Muscle of arm (tissue), 12 donors: Measurements from ENCODE around the gene OXNAD1. TPM values are rescaled to one million over a fixed set of nuclear protein-coding genes. Genes with fewer than 3 reads are reported as not detected.
"Not testable (repeated sequence)": the region's sequence is repeated elsewhere in the genome, so short reads cannot be mapped to it uniquely, and the experiment has no call there.

Source experiments
- DNase-seq: peaks from one replicate; pipeline ENCODE4 v3.0.0-alpha.2; 2013
- polyA plus RNA-seq, 12 donors: library from polyadenylated mRNA; unstranded; fragments of 120-200 nt; gene quantifications; one replicate each; pipeline ENCODE4 v1.2.1, GENCODE V29; 2013; ENCODE audit not compliant: insufficient read length in 12 of 12

Gene OXNAD1
- polyA plus RNA-seq, 12 donors: 8.2 to 19.6 (median 10.2) TPM; not detected in 1

DNA sequence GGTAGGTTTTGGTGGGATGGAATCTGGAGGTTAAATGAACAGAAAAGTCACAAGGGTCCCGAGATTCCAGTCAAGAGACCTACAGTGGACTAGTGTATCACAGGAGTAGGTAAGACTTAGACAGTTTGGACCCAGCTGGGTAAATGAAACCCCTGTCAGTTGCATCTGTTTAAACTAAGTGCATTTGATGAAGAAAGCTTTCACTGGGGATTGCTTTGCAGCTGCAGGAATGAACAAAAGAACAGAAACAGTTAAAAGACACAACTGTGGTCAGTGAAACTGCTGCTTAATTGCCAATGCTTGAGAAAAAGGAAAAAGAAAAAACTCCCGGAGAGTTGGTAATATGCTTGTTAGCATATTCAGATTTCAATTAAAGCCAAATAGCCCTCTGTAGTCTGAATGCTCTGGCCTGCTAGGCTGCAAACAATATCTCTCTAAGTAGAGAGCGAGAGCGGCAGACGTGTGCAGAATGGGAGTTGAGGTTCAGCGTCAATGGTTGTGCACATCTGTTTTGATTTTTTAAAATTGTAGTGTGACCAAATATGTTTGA, 37.1 kb downstream of the OXNAD1 start:
- DNase-seq: no peak

DNA sequence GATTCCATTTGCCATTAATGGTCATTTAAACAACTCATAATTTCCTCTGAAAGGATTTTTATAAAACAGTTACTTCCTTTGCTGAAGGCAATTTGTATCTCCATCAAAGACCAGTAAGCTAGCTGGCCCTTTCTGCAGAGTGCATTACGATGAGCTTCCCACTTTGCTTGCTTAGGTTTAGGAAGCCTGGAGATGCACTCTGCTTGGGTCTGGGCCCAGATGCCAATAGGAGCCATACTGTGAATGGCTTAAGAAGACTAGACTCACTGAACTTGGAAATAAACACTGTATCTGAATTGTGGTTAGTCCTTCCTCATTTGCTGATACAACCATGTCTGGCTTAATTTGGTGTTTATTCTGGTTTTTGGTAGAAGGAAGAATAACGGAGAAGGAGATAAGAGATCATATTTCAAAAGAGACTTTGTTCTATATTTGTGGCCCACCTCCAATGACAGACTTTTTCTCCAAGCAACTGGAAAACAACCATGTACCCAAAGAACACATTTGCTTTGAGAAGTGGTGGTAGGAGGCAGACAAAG, 38.1 kb downstream of the OXNAD1 start:
- DNase-seq: no peak

GRCh38 chr3:16304061-16305010, 39.3 kb downstream of the OXNAD1 start:
- DNase-seq: no peak

- no peak for DNase-seq
Measured at GRCh38 chr3:16305111-16305541, 40.1 kb downstream of the OXNAD1 start.

GRCh38 chr3:16307832-16308531, 43.0 kb downstream of the OXNAD1 start:
- no peak for DNase-seq

GRCh38 chr3:16308727-16309126, 43.7 kb downstream of the OXNAD1 start:
- no peak for DNase-seq

- DNase-seq: no peak
Measured at GRCh38 chr3:16309558-16309957, 44.5 kb downstream of the OXNAD1 start.

- DNase-seq: not testable (repeated sequence)
Measured at GRCh38 chr3:16310486-16310885, 45.5 kb downstream of the OXNAD1 start.

- DNase-seq: no peak
Measured at GRCh38 chr3:16311960-16312451, 47.0 kb downstream of the OXNAD1 start.

- no peak for DNase-seq
Measured at GRCh38 chr3:16313886-16314645, 49.1 kb downstream of the OXNAD1 start.

DNA sequence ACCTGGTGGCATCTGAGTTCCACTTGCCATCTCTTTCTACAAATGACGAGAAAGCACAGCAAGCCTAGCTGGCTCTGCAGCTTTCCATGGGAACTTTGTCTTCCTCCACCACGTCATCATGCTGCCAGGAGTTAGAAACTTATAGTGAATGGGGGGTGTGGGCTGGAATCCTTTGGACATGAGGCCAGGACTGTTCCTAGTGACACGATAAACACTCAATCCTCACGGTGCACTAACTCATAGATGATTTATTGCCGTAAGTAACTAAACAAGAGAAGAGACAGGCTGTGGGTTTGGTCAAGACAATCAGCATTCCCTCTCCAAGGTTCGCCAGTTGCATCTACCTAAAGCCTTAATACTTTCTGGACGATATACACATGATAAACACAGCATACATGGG, 50.6 kb downstream of the OXNAD1 start:
- DNase-seq: no peak

DNA sequence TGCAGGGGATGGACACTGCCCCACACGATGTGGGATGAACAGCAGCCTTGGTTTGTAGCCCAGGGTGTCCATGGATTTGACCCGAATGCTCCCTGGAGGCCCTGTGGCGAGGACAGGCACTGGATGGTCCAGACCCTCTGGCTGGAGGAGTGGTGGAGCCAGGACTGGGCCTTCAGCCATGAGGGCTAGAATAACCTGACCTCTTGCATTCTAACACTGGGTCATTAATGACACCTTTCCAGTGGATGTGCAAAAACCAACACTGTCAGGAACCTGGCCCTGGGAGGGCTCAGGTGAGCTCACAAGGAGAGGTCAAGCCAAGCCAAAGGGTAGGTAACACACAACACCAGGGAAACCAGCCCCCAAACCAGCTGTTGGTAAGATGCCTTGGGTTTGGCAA, 51.4 kb downstream of the OXNAD1 start:
- no peak for DNase-seq

GRCh38 chr3:16316847-16317560, 52.0 kb downstream of the OXNAD1 start:
- no peak for DNase-seq

GRCh38 chr3:16317561-16317945, 52.5 kb downstream of the OXNAD1 start:
- no peak for DNase-seq

DNA sequence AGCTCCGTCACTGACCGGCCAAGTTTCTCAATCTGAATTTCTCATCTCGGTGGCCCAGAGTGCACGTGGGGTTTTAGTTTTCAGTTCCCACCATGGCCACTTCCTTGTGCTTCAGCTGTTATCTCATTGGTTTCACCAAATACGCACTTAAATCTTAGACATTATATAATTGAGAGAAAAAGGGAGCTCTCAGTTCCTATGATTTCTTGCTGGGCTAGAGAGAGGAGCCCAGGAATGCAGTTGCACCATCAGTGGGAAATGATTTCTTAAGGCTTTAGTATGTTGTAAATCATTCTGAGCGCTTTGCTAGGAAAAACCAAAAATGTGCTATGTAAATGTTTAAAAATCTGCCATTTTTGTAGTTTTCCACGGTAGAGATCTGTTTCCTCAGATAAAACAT, 53.2 kb downstream of the OXNAD1 start:
- no peak for DNase-seq

GRCh38 chr3:16319307-16319706, 54.3 kb downstream of the OXNAD1 start:
- no peak for DNase-seq

- no peak for DNase-seq
Measured at GRCh38 chr3:16319723-16320122, 54.7 kb downstream of the OXNAD1 start.

GRCh38 chr3:16320711-16321110, 55.7 kb downstream of the OXNAD1 start:
- no peak for DNase-seq

- DNase-seq: no peak
Measured at GRCh38 chr3:16322189-16322588, 57.2 kb downstream of the OXNAD1 start.

DNA sequence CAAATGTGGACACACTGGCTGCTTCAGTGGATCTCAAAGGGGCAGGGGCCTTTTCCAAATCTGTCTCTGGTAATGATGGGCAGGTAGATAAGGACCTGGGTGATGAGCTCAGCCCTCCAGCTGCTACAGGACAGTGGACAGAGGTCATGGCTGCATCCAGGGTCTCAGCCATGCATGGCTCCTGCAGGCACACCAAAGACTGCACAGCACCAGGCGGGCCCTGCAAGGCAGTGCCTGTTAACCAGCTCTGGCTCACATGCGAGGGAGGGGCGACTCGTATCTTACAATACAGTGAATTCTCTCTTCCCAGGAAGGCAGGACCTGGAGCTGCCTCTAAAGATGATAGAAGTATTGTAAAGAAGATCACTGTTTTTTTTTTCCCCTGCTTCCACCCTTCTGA, 58.7 kb downstream of the OXNAD1 start:
- no peak for DNase-seq

- DNase-seq: no peak
Measured at GRCh38 chr3:16325850-16326249, 60.8 kb downstream of the OXNAD1 start.
